H7 (cell line): ENCODE results near the gene IGSF21. TPM values are rescaled to one million over a fixed set of nuclear protein-coding genes. Genes with fewer than 3 reads are reported as not detected.

Experiments
- DNase-seq: peaks from one replicate; pipeline ENCODE4 v3.0.0; 2012
- H3K27me3 ChIP-seq: 2 replicates; pipeline ENCODE4 v1.6.0; 2011; ENCODE audit warnings: mild to moderate bottlenecking, low read length; ENCODE audit not compliant: control insufficient read depth, insufficient read depth
- H3K36me3 ChIP-seq: replicated peaks from 2 replicates; pipeline ENCODE4 v1.5.1; 2011; ENCODE audit warnings: low read length; ENCODE audit not compliant: control insufficient read depth, insufficient read depth
- H3K4me3 ChIP-seq: 2 replicates; pipeline ENCODE4 v1.5.1; 2011; ENCODE audit warnings: low read depth, mild to moderate bottlenecking, control low read depth, low read length, moderate library complexity; ENCODE audit not compliant: insufficient read depth
- total RNA-seq: library from RNA; depleted of rRNA; stranded (reverse); fragments of >200 nt; shearing (Covaris generic); gene quantifications from 2 replicates; pipeline ENCODE4 v1.2.3, GENCODE V29; 2014

The IGSF21 gene
- total RNA-seq, 1 experiment from 2014 or later: 32.0 TPM

DNA sequence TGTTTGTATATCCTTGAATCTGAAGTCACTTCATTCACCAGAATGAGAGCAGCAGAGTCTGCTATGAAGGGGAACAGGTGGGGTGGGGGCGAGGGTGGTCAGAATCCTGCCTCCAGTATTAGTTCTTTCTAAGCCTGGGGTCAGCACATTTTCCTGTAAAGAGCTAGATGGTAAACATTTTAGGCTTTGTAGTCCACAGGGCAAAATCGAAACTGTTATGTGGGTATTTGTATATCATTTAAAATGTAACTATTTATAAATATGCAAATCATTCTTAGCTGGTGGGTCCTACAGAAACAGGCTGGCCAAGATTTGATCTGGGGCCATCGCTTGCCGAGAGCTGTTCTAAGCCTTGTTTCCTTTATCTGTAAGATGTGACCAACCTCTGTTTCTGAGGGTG lies 96.0 kb downstream of the IGSF21 start:
- no peak for DNase-seq
- H3K27me3 ChIP-seq: no peaks in the 10 kb centered on the region
- no peak overlapping the region for H3K4me3 ChIP-seq
- H3K36me3 ChIP-seq: no peaks in the 10 kb centered on the region

DNA sequence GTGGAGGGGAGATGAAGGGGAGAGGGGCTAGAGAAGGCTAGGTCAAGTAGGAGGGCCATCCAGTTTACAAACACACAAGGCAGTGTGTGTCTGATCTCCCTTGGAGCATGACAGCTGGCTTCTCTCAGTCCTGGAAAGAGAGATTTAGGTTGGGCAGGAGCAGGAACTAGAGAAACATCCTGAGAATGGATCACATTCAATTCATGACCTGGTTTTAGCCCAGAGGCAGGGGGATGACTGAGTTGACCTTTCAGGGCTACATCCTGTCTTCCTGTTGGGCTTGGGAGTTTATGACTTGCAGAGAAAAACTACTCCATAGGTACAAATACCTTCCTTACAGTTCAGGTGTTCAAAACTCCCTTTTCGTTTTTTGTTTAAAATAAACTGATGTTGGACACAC lies 97.0 kb downstream of the IGSF21 start:
- H3K27me3 ChIP-seq: no peaks in the 10 kb centered on the region
- no peaks in the 10 kb centered on the region for H3K36me3 ChIP-seq
- no peak for DNase-seq
- no peak overlapping the region for H3K4me3 ChIP-seq

DNA sequence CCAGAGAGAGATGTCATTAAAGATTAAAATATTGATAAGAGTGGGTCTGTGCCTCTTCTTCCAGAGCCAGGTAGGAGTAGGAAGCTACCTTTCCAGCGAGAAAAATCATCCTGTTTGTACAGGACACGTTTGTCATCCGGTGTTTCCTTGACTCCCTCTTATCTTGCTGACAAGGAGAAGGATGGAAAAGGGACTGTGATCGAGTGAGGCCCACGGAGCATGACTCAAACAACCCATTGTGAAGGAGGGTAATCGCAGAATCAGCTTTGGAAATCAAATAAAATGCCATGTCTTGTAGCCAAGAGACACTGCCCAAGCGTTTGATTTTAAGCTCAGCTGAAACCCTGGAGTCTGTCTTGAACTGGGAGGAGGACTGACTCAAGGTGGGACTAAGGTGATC lies 97.7 kb downstream of the IGSF21 start:
- DNase-seq: no peak
- Histone ChIP-seq H3K27me3 (no peaks in the 10 kb centered on the region), H3K36me3 (no peaks in the 10 kb centered on the region), H3K4me3 (no peak overlapping the region)

DNA sequence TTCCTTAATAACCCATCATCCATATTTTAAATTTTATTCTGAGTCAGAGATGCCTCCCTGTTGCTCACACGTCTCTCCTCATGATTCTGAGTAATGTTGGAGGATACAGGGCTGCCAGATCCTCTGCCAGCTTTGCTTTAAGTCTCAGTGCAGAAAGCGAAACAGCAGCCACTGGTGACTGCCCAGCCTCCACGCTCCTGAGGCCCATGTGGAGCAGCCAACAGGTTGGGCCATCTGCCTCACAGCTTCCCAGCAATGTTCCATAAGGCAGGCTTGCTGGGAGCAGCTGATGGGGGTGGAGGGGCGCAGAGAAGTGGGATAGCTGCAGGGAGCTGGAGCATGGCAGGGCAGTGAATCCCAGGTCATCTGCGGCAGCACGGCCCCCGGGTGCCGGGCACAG lies 104.2 kb downstream of the IGSF21 start:
- Histone ChIP-seq H3K4me3 (no peak overlapping the region), H3K36me3 (no peaks in the 10 kb centered on the region), H3K27me3 (no peaks in the 10 kb centered on the region)
- DNase-seq: peak; percentile 62

DNA sequence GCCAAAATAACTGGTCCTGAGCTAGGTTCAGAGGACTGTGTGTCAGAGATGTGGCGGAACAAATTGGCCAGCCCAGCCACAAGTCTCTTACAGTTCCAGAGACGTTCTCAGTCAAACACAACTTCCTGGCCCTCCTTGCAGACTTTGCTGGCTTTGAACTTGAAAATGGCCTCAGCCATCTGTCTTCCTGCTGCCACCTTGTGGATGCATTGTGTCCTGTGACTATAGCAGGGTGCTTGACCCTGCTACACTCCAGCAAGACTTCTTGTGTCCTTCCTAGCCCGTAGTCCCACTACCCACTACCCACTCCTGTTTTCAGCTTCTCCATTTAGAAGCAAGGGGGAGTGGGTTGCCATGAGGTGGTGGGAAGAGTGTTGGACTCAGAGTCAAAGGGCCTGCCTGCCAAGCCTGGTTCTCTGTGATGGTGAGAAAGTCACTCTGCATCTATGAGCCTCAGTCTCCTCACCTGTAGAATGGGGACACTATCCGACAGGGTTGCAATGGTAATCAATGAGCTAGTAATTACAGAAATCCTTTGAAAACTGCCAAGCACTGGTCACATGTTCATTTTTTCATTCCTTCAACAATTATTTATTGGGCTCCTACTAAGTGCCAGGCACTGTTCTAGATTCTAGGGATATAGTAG lies 109.9 kb downstream of the IGSF21 start:
- no peaks in the 10 kb centered on the region for H3K27me3 ChIP-seq
- H3K4me3 ChIP-seq: no peak overlapping the region
- peak; percentile 80 for DNase-seq
- H3K36me3 ChIP-seq: no peaks in the 10 kb centered on the region

DNA sequence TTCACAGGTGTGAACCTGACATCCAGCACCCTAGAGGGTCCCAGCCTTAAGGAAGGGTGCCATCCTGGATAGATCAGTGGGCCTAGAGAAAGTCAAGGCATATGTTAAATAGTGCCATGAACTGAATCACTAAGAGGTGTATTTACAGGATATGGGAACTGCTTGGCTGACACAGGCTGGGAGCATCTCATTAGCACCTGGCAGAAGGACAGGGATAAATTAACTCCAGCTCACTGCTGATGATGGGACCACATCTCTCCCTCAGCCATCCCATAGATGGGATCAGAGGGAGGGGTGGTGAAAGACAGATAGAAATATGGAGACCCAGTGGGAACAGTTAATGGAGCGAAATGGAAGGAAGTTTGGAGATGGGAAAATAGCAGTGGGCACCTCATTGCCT lies 122.0 kb downstream of the IGSF21 start:
- Histone ChIP-seq H3K27me3 (no peaks in the 10 kb centered on the region), H3K36me3 (no peaks in the 10 kb centered on the region), H3K4me3 (no peak overlapping the region)
- no peak for DNase-seq

DNA sequence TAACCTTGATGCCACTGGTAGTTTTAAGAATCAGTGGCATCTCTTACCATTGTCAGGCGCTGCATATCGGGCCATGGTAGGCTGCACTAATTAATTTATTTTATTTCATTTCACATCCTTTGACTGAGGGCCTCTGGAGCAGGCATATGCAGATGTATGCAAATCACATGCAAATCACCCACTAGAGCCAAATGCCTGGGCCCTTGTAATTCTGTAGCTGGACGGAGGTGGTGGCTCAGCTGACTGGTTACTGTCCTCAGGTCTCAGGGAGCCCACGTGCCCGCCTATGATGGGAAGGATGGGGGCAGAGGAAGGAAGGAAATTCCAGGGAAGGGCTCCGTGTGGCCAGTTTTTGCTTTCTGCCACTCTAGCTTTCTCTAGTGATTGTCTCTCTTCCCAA lies 122.7 kb downstream of the IGSF21 start:
- Histone ChIP-seq H3K4me3 (no peak overlapping the region), H3K36me3 (no peaks in the 10 kb centered on the region), H3K27me3 (no peaks in the 10 kb centered on the region)
- DNase-seq: no peak

DNA sequence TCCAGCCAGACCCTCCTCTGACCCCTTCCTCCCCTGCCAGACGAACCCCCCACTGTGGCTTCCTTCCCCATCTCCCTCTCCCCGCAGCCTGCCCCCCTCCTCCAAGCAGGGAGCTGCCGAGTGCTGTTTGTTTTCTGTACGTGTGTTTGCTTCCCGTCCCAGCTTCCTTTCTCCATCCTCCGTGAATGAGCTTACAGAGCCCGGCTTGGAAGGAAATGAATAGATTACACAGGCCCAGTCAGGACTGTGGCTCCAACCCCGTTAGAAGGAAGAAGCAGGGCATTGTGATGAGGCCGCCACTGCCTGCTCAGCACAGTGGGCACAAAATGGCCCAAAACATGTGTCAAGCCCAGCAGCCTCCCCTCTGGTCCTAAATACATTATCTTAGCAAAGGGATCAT lies 123.2 kb downstream of the IGSF21 start:
- no peak for DNase-seq
- Histone ChIP-seq H3K4me3 (no peak overlapping the region), H3K36me3 (no peaks in the 10 kb centered on the region), H3K27me3 (no peaks in the 10 kb centered on the region)

DNA sequence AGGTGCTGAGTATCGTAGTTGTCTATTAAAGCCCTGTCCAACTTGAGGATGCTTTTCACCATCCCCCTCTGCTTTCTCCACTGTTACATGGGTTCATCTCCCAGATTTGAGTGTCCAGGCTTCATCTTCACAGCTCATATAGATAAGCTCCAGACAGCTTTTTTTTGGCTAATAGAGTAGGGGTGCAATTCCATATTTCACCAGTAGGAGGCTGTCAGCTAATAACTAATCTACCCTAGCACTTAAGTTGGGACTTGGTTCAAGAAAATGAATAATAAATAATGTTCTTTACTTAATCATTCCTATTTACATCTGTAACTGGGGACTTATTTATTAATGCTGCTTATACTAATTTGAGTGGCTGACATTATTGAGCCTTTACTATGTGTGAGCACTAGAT lies 124.5 kb downstream of the IGSF21 start:
- H3K4me3 ChIP-seq: no peak overlapping the region
- no peaks in the 10 kb centered on the region for H3K27me3 ChIP-seq
- H3K36me3 ChIP-seq: no peaks in the 10 kb centered on the region
- no peak for DNase-seq

DNA sequence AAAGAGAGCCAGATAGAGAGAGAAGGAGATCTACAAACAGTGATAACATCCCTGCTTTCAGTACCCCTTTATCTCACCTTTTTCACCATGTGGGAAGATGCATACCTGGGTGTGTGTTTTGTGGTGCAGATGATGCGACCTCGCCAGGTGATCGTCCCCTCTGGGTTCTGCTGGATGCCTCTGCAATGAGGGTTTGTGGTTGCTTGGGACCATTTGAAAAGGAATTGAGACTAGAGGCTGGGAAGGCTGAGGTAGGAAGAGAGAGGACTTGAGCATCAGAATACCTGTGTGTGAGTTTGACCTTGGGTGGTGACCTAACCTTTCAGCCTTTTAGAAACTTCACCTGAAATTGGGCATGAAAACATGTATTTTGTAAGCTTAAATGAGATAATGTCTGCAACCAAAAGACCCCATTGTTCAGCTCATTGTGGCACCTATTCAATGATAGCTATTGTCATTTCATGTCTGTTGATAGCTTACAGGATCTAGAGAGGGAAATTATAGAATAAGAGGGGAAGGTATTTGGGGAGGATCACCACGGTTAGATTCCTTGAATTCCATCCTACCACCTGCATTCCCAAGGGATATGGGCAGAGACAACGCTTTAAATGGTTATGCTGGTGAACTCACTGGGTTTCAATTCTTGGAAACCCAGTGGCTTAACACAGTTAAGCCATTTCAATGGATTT lies 125.7 kb downstream of the IGSF21 start:
- no peaks in the 10 kb centered on the region for H3K27me3 ChIP-seq
- no peaks in the 10 kb centered on the region for H3K36me3 ChIP-seq
- DNase-seq: peak; percentile 44
- H3K4me3 ChIP-seq: no peak overlapping the region

DNA sequence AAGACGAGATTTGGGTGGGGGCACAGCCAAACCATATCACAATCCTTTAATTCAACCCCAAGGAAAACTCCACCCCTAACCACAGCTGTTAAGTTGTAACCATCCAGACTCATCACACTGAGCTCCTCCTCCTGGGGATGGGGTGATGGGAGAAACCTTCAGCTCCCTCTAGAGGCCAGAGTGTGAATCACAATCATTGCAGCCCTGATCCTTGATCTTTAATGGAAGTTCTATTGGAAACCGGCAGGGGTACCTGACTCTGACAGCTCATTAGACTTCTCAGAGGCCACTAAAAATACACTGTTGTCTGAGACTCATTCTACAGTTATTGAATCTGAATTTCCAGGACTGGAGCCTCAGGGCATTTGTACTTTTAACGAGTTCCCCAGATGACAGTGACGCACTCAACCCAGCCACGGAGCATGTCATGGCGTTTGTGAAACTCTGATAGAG lies 127.2 kb downstream of the IGSF21 start:
- H3K27me3 ChIP-seq: no peaks in the 10 kb centered on the region
- H3K36me3 ChIP-seq: no peaks in the 10 kb centered on the region
- peak; percentile 89 for DNase-seq
- H3K4me3 ChIP-seq: no peak overlapping the region

DNA sequence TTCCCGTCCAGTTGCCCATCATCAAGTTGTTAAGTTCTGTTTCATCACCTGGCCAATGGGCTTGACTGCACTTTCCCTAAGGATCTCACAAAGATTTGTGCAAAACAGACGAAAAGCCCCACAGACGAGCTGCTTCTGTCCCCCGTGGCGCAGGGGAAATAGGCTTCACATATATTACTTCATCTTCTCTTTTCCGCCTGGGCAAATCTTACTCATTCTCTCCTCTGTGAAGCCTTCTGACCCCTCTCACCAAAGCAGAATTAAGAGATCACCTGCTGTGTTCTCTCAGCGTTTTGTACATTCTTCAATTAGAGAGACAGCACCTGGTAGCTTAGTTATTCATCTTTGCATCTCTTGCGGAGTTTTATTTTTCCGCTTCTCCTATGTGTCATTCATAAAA lies 129.8 kb downstream of the IGSF21 start:
- no peaks in the 10 kb centered on the region for H3K27me3 ChIP-seq
- DNase-seq: no peak
- H3K36me3 ChIP-seq: no peaks in the 10 kb centered on the region
- H3K4me3 ChIP-seq: no peak overlapping the region

DNA sequence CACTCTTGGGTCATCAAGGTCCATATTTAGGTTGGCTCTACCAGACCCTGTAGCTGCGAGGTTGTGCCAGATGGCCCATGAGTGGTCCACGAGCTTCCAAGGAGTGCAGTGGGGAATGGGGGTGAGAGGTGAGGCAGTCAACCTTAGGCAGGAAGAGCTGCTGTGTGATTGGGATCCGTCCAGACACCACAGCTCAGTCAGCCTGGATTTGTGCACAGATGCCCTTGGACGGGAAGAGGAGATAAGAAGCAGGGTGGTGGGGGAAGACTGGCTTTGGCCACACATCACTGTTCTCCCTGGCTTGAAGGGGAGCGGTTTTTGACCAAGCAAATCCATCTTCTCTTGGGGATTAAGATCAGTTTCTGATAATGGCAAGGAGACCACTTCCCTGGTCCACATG lies 130.6 kb downstream of the IGSF21 start:
- no peak for DNase-seq
- Histone ChIP-seq H3K36me3 (no peaks in the 10 kb centered on the region), H3K4me3 (no peak overlapping the region), H3K27me3 (no peaks in the 10 kb centered on the region)

DNA sequence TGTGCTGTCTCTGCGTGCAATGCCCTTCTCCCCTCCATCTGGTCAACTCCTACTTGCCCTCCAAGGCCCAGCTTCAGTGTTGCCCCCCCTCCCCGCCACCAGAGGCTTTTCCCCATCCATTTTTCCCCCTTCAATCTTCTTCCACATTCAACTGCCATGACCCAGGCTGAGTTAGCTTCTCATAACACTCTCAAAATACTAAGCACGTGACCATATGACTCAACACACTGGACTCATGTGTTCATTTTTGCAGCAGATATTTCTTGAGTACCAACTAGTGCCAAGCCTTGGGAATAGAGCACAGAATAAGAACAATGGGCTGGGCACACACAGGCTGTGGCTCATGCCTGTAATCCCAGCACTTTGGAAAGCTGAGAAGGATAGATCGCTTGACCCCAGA lies 132.1 kb downstream of the IGSF21 start:
- Histone ChIP-seq H3K36me3 (no peaks in the 10 kb centered on the region), H3K4me3 (no peak overlapping the region), H3K27me3 (no peaks in the 10 kb centered on the region)
- no peak for DNase-seq

DNA sequence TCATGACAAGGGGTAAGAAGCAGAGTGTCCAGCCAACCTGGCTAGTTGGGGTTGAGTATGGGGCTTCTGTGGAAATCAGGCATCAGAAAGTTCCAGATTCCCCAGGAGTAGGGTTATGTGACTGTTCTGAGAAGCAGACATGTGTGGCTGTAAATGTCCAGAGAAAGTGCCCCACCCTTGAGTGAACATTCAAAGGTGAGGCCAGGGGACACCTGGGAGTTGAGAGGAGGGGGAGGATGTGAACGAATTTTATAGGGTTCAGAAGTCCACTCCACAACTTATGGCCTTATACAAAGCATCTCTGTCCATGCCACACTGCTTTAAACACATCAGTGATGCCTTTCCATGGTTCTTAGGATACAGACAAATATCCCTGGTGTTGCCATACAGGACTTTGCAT lies 133.3 kb downstream of the IGSF21 start:
- Histone ChIP-seq H3K4me3 (no peak overlapping the region), H3K36me3 (no peaks in the 10 kb centered on the region), H3K27me3 (no peaks in the 10 kb centered on the region)
- DNase-seq: no peak
